ENCODE measurements around the gene KBTBD3.

Gene KBTBD3, protein sequence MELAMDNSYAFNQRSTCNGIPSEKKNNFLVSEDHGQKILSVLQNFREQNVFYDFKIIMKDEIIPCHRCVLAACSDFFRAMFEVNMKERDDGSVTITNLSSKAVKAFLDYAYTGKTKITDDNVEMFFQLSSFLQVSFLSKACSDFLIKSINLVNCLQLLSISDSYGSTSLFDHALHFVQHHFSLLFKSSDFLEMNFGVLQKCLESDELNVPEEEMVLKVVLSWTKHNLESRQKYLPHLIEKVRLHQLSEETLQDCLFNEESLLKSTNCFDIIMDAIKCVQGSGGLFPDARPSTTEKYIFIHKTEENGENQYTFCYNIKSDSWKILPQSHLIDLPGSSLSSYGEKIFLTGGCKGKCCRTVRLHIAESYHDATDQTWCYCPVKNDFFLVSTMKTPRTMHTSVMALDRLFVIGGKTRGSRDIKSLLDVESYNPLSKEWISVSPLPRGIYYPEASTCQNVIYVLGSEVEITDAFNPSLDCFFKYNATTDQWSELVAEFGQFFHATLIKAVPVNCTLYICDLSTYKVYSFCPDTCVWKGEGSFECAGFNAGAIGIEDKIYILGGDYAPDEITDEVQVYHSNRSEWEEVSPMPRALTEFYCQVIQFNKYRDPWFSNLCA

DNA sequence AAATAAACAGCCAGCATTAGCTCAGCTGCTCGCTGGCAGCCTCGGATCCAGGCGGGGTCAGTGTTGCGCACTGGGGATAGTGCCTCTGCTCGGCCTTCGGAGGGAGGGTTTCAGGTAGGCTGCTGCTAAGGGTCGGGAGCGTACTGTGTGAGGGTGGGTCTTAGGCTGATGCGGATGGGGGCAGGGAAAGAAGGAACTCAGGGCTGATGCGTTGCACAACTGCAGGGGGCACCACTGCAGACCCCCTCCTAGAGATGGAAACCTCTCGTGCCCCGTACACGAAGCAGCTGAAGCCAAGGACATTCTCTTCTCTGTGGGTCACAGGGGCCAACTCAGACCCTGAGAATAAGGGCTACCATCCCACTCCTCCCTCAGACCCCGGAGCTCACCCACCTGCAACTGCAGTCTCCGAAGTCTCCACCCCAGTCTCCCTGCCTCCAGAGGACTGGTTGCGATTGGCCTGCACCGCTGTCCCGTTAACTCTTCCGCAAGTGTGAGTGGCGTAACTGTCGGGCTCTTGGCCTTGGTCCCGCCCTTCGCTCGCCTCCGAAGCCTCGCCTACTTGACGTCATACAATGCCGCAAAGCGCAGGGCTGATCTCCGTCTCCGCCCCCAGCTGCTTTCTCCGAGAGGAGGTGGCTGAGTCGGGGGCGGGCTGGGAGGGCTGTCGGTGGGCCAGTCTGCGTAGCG is at the start of gene KBTBD3:
TSS of gene KBTBD3 (minus strand) at position 429 of the 690 bp plus-strand sequence. CDS start 18,250 bp downstream, outside the sequence.
- peak; percentile 99 for DNase-seq

DNA sequence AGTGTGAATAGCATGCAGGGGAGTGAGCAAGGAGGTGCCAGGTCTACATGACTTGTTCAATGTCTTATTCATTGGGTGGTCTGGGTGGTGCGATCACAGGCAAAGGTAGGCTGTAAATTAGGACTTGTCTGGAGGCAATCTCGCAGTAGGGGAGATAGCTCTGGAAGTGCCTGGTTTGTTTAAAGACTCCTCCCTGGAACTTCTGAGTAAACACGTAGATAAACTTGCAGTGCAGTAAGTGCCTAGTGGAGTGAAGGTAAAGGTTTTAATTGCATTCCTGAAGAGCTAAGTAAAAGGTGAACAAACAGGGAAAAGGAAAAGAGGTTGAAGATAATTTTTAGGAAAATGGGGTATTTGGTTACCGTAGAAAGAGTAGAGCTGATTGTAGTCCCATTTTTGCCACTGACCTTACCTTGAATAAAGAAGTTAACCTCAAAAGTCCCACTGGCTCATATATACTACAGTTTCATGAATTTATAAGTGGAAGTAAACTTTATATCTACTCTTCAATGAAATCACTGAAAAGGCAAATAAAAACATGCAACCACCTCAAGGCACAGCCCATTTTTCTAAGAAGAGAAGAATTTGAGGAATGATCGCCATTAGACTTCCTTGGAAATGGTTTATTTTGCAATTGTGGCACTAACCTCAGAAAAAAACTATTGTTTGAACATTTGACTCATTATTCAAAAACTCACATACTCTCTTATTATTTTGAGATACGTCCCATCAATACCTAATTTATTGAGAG is 44.6 kb upstream of the KBTBD3 start:
- DNase-seq, result no peak

DNA sequence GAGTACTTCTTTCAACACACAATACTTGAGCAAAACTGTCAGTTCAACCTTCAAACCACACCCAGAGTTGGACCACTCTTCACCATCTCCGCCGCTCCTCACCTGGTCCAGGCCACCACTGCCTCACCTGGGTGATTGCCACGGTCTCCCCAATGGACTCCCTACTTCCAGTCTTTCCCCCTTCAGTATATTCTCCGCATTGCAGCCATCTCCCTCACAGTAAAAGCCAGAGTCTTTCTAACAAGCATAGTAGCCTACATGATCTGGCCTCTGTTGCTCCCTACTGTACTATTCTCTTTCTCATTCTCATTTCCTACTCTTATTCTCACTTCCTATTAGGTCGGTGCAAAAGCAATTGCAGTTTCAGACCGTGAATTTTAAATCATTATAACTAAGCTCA is 28.8 kb upstream of the KBTBD3 start:
- DNase-seq, result no peak

DNA sequence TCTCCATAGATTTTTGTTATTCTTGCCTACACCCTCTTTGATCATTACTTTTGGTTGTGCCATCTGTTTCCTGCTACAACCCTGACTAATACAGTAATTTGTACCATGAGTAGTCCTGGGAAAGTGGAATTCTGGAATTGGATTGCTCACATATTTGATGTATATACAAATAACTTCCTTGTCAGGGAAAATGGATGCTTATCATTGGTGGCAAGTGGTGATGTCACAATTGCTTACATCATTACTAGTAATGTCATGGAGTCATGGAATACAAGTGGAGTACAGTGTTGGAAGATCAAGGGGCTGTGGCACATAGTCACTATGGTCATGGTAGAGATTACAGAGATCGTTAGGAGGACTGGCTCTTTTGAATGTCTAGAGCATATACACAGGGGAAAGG is 24.7 kb upstream of the KBTBD3 start:
- DNase-seq, result peak; percentile 64

DNA sequence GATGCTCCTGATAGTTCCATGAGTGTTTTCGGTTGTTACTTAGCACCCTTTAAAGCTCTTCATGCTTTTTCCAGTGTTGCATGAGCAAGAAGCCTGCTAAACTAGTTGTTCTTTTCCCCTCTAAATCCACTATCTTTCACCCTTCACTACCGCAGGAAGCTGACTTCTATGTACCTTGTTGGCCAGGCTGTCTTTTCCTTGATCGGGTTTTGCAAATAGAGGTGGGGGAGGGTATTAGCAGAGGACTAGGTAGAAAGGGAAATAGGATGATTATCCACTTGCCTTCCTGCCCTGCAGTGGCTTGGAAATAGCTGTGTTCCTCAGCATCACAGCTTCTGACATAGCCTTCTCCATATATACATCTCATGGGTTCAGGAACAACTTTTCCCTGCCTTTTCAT is 24.2 kb upstream of the KBTBD3 start:
- no peak for DNase-seq

DNA sequence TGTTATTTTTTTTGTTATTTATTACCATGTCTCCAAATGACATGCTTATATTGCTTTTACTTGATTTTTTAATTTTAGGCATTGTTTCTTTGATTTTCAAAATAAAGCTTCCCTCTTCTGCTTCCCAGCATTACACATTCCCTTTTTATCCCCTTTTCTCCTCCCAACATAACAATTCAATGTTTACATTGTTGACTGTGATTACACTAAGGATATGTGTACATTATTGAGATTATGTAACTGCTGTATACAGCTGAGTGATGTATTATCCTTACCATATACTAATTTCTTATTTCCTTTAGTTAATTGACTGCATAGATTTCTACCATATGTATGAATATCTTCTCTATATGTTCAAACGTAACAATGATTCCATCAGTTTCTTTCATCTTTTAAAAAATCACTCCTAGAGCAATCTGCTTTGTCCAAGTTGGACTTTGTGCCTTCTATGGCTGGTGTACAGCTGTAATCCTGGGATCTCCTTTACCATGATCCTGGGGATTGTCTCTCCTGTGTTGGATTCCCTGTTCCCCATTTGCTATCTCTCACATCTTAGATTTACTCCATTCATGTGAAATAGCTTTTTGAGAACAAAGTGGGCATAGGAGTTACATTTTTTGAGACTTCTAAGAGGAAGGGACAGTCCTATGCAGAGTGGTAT is 21.9 kb upstream of the KBTBD3 start:
- DNase-seq, result no peak

DNA sequence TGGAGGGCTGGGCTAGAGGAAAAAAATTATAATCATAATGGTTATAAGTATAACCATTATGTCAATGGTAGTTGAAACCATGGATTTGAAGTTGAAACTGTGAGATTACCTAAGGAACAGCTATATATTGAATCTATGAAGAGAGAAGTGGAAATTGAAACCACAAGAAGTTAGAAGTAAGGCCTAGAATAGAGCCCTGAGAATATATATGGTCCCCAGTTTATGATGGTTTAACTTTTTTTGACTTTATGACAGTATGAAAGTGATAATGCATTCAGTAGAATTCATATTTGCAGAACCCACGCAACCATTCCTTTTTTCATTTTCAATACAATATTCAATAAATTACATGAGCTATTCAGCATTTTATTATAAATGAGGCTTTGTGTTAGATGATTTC is 15.3 kb upstream of the KBTBD3 start:
- no peak for DNase-seq

DNA sequence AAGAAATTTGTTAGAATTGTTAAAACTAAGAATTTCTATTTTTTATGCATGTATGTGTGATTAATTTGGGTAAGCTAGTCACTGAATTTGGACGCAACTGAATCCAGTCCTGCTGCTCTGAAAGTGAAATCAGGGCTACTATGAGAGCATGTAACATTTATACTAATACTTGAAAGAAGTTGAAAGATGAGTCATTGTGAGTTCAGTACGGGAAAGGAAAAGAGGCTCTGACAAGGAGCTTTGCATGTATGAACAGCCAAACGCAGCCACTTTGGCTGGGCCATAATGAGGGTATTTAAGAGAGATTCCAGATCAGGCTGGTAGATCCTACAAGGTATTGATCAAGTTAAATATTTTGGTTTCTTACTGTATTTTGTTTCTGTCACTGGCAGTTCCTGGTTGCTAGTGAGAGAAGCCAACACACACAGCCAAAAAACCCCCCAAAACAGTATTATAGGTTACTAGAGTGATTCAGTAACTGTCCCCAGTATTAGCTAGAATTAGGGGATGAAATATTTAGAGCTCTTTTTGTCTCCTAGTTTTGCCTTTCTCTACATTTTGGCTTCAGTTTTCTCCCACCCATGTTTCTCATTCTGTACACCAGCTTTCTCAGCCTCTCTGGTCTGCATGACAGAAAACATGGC is 14.5 kb upstream of the KBTBD3 start:
- peak; percentile 71 for DNase-seq

DNA sequence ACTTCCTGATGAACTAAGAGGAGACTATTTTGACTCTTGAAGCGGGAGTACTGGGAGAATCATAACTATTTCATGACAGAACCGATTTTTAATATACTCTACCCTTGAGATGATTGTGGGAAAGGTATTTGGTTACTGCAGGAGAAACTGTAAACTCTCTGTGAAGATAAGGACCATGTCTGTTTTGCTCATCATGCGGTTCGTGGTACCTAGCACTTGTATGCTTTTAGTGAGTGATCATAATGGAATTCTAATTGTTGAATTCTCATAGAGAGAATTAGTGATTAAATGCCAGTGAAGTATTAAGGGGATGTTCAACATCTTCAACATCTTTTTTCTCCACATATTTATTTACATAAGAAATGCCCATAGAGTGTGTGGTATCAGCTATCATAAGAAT is 11.7 kb upstream of the KBTBD3 start:
- DNase-seq, result peak; percentile 33

DNA sequence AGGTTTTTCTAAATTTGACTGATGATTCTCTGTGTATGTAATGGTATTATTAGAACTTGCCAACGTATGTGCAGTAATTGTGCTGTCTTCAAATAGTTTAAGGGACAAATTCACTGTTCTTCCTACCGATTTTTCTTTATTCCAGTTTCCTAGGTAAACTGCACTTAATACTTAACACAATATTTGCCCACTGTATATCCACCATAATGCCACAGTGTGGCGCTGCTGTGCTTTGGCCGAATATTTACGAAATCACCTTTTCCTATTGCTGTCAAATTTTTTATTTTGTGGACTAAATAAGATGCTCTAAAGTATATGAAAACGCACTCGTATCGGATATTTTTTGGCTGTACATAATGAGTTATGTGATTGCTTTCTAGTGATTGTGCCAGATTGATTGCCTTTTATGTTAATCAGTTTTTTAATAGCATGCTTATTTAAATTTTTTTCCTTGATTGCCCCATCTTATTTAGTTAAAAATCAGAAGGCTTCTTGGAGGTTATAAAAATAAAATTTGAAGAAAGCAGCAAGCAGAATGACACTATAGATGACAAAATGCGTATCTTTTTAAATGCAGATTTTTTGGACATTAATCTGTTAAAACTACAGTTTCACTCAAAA is 10.8 kb upstream of the KBTBD3 start:
- DNase-seq, result peak; percentile 51

DNA sequence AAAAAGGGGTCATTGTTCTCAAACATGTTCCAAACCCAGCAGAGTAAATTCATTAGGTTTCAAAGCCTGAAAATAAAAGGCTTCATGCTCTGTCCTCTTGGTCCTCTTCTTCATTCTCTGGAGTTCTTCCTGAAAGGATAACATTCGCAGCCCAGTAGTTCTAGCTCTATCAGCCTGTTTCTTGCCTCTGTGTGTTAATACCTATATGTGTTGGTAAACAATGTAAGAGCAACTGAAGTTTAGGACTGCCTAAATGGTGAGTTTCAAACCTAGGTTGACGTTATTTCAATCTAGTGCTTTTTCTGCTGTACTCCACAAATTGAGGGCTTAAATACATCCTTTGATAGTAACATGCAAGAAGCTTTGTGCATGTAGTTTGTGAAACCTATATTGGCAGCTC is 9.7 kb upstream of the KBTBD3 start:
- DNase-seq, result no peak

DNA sequence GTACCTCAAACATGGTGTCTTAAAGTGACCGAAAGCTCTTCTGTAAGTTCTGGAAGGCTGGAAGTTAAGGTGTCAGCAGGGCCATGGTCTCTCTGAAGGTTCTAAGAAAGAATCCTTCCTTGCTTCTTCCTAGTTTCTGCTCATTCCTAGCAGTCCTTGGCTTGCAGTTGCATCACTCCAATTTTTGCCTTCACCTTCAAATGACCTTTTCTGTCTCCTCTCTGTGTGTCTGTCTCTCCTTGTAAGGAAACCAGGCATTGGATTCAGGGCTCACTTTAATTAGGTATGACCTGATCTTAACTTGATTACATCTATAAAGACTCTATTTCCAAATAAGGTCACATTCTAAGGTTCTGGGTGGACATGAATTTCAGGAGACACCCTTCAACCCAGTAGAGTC is 9.0 kb upstream of the KBTBD3 start:
- peak; percentile 14 for DNase-seq

DNA sequence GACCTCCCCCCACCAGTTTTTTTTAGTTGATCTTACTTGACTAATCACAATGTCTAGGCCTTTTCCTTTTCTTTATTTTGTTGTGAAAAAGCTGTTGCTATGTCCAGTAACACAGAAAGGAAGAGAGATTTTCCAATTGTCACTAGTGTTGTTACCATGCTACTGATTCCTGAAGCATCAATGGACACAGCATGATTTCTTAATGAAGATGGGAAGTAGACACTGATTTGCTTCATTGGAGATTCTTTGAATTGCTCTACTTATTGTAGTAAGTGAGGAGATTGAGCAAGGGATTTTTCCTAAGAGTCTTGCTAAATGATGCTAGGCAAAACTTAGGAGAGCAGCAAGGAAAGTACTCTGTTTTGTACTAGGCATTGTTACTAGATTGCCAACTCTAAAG is 4.9 kb upstream of the KBTBD3 start:
- DNase-seq, result no peak

DNA sequence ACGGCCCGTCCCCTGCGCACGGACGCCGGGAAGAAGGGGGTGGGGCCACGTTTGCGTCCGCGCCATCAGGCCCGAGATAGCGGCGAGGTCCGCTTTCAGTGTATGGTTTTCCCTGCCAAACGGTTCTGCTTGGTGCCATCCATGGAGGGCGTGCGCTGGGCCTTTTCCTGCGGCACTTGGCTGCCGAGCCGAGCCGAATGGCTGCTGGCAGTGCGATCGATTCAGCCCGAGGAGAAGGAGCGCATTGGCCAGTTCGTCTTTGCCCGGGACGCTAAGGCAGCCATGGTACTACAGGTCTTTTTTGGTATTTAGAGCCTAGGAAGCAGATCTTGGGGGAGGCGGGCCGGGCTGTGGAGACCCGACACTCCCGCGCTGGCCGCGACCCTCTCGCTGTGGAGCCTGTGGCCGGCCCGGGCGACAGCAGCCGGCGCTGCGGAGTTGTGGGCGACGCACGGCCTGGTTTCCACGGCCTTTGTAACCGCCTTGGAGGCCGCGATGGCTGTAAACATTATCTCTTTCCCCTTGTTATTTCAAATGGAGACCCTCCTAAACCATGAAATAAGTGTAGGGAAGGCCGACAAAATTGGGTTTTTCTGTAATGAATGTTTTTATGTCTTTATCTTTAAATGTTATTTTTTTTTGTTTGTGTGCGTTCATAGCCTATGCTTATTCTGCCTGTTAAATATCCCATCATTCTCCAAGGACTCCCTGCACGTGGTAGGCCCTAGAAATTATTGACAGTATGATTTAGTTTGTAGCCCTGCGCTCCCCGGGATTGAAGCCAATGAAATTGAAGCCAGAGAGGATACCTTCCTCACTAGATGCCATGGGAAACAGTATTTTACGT is 685 bp upstream of the KBTBD3 start, which contains the start of gene AASDHPPT:
TSS of gene AASDHPPT (plus strand) at position 54 of the 847 bp plus-strand sequence. CDS start at position 103, 49 bp downstream.
- DNase-seq, result peak; percentile 25

DNA sequence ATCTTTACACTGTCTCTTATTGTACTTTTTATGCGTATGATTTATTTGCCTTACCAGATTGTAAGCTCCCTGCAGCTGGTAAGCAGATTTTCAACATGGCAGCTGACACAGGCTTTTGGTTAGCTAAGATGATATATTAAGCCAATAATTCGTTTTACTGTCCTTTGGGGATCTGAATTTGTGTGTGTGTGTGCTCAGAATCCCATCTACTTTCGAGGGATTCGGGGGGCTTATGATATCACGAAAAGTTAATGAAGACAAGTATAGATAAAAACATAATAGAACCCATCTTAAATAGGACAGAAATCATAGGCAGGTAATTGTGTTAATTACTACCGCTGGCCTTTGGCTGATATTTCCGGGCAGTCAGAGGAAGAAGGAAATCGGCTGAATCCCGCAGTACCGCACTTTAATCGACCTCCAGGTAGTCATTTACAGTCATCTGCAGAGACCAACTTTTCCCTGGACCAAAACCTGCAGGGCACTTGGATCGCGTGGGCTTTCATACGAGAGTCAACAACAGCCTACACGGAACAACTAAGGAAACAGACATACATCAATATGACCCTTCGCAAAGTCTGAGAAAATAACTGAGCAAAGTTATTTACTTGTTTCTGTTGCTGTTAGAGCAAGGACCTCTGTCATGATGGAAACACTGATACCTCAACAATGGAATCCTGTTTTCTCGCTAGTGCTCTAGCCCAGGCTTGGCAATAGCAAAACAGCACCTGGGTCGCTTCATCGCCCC is 802 bp downstream of the KBTBD3 start:
- DNase-seq, result no peak

DNA sequence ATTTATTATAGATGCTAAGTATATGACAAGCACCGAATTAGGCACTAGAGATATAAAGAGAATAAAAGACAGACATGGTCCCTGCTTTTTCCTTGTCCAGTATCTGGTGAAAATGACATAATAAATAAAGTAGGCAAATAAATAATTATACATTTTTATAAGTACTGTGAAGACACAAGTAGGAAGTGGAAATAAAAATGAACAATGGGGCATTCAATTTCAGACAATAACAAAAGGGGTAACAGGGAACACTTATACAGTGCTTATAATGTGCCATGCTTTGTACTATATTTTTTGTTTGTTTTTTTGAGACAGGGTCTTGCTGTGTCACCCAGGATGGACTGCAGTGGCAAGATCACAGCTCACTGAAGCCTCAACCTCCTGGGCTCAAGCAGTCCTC is 4.3 kb downstream of the KBTBD3 start:
- DNase-seq, result no peak

DNA sequence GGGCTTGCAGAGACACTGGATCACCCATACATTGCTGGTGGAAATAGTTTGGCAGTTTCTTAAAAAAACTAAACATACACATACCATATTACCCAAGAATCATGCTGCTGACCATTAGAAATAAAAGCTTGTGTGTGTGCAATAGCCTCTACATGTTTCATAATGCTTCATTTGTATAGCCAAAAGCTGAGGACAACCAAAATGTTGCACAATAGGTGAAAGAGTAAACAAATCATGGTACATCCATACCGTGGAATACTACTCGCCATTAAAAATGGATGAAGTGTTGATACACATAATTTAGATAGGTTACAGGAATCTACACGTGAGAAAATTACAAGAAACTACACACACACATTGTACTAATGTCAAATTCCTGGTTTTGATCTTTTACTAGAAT is 6.5 kb downstream of the KBTBD3 start:
- no peak for DNase-seq

DNA sequence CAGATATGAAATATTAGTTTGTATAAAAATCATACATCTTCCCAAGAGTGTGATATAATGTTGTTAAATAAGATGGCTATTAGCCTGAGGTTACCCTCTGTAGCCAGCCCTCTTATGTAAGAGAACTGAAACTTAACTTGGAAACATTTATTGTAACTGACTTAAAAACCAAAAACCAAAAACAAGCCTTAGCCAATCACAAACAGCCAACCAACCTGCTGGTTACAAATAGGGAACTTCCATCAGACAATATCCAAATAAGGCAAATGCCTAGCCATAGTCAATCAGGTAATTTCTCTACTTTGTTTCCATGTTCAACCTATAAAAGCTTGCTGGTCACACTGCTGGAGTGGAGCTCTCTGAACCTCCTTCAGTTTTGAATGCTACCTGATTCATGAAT is 14.1 kb downstream of the KBTBD3 start:
- DNase-seq, result no peak
